GM19452 (cell line): ENCODE measurements around the gene RBL2.
"Not testable (repeated sequence)": the region's sequence is repeated elsewhere in the genome, so short reads cannot be mapped to it uniquely, and the experiment has no call there.

Experiments
- ATAC-seq: cut with Tn5 transposase; IDR thresholded peaks from one replicate; pipeline ENCODE4 v1.9.1; 2021; ENCODE audit not compliant: unreplicated experiment

Gene RBL2

GRCh38 chr16:53530741-53531140, 96.5 kb downstream of the RBL2 start:
- ATAC-seq, result no peak

GRCh38 chr16:53534206-53534605, 99.9 kb downstream of the RBL2 start:
- ATAC-seq, result no peak

GRCh38 chr16:53537626-53538025, 103.4 kb downstream of the RBL2 start:
- no peak for ATAC-seq

- not testable (repeated sequence) for ATAC-seq
Measured at GRCh38 chr16:53539346-53539745, 105.1 kb downstream of the RBL2 start.

- ATAC-seq, result not testable (repeated sequence)
Measured at GRCh38 chr16:53539759-53540718, 105.8 kb downstream of the RBL2 start.
